ENCODE results near the gene PLXNA4.
A peak's percentile ranks its signal among the peaks of the same experiment; 100 is the strongest.

PLXNA4 gene

DNA sequence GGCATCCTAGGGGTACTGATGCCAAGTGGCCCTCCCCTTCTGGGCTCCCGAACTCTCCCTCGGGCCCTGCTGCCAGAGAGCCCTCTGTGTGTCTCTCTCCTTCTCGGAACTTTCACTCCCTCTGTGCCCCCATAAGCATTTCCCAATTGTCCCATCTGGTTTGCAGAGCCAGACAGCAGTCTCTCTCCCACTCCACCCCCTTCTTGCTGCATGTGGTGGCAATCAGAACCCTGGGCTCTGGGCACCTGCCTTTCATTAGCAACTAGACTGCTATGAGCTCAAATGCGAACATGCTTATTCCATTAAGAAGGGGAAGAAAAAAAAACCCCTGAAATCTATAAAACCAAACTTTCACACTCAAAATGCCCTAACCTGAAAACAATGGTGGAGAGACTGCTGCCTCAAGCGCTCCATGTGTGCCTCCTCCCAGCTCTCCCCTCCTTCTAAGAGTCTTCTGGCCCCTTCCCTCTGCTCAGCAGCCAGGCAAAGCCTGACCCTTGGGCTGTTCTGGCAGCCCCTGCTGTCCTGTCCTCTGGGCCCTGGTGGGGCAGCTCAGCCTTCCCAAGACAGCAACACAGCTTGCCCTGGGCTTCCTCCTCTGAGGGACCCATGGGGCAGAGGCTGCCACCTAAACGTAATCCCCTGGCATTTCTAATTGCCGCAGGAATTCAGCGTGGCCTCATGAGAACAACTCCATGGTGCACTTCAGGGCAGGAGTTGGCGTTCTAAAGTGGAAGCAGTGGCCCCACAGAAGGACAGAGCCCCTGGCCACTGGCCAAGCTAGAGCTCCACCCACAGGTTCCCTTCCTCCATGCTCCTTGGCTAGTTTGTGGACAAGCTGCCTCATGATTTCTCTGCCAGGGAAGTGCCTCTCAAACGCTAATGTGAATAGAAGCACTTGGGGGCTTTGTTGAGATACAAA lies 415.4 kb downstream of the PLXNA4 start:
- peak; percentile 66 for DNase-seq

DNA sequence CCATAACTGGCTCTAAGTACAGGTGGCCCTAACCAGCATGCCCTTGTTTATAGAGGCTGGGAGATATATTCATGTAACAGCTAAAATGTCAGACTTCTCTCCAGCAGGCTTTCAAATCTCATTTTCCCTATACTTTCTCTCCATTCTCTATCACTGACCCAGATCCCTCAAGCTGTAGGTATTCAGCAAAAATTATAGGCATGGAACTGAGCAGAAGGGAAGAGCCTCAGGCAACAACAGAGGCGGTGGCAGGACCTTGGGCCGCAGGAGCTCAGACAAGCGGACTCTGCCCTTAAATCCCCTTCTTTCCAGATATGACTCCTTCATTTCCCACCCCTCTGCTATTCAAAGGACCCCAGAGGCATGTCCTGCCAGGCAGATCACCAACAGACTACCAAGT lies 417.4 kb downstream of the PLXNA4 start:
- DNase-seq: no peak

GRCh38 chr7:132158166-132158565 lies 418.1 kb downstream of the PLXNA4 start:
- DNase-seq: no peak

- no peak for DNase-seq
These were observed 420.6 kb downstream of the PLXNA4 start for GRCh38 chr7:132155715-132156114.

DNA sequence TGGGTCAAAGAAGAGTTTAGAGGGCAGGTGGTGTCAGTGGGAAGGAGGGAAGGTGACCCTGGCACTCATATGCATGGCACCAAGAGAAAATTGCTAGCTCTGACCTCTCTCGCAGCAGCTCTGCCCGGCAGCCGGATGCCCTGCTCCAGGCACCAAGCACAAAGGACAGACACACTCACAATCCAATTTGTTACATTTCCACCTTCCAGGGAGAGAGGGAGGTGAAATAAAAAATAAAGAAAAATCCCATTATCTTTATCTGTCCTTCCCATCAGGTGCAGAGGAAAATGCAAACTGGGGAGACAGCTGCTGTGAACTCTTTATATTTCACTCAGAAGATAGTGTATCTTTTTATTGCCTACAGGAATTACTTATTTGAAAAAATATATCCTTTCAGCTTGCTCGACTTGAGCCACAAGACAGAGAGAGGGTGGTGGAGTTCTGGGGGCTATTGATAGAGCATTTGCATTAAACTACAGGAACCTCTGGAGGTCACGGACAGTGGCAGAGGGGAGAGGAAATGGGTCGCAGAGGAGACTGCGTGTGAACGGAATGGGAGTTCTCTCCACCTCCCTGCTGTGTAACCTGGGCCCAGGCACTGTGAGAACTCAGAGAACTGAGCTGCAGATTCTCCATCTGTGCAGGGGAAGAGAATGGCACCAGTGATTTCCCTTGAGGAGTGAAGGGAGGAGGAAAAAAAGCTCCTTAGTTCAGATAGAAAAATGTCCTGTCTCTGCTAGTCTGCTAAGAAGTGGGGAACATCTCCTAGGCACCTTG lies 421.4 kb downstream of the PLXNA4 start:
- no peak for DNase-seq

DNA sequence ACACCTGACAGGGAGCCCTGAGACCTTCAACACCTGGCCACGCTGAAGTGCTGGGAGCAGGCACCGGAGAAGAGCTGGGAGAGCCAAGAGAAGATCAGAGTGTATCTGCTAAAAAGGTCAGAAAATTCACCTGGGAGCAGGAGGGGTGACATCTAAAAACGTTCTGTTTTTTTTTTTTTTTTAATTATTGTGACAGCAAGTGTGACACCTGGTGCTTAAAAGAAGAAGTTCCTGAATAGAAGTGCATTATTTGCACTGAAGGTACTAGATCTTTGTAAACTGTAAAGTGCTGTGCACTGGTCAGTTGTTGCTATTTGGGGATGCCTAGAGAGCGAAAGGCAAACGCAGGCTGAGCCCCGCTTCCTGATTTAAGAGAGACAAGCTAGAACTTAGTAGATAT lies 422.0 kb downstream of the PLXNA4 start:
- DNase-seq: no peak

DNA sequence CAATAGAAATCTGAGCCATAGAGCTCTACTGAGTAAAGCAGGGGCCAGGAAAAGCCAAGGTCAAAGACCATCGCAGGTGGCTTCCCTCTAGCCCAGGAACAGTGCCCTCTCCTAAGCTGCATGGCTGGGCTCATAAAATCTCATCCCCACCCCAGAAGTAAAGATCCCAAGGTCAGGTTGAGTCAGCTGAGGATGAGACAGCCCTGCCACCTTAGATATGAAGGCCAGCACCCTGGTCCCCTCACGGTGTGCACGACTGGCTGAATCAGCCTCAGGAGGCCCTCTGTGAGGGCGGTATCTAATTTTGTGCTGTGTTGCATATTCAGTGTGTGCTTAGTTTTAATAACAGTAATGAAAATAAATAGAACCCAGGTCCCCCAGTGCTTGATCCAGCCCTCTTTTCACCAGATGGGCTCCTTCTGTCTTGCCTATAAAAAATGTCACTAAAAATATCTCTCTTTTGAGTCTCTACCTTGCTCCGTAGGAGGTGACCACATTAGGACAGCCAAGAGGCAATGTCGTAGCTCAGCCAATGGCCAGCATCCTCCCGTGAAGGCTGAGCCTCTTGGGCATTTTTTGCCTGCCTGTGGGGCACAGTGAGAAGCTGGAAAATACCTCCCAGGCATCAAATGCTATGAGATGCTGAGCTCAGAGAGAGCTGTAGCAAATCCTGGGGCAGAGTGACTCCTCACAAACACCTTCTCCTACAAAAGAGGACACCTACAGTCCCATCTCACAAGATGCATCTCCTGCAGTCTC lies 424.0 kb downstream of the PLXNA4 start:
- no peak for DNase-seq

- DNase-seq: no peak
These were observed 425.6 kb downstream of the PLXNA4 start for GRCh38 chr7:132150711-132151110.

DNA sequence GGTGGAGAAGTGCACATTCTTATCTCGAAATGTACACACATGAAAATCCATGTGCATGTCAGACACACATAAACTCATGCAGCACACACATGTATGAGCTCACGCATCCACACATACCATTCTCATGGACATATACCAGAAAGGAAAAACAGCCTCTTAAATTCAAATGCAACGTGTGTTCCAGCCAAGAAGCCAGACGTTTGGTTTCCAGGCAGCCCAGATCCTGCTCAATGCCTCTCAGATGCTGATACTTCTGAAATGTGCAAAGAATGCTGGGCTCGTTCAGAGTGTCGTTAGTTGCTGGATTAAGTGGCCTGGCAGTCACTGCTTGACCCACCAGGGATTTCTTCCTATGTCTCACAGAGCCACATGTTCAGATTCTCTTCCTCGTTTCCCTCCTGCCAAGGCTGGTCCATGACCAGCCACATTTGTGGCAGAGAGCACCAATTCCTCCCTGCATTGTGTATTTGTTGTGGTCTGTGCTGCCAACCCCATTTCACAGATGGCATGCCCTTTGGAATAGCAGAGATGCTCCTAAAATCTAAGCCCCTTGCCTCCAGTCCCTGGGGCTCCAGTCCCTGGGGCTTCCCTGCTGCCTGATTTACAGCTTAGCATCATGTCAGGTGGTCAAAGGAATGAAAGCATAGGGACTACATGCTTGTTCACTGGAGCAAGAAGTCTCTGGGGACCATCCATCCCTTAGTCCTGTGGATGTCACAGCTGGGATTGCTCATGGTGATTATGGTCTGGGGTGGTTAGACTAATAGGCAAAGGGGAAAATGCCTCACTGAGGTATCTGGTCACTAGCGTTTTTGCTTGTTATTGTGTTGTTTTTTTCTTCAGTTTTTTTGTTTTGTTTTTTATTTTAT lies 426.6 kb downstream of the PLXNA4 start:
- DNase-seq: no peak

DNA sequence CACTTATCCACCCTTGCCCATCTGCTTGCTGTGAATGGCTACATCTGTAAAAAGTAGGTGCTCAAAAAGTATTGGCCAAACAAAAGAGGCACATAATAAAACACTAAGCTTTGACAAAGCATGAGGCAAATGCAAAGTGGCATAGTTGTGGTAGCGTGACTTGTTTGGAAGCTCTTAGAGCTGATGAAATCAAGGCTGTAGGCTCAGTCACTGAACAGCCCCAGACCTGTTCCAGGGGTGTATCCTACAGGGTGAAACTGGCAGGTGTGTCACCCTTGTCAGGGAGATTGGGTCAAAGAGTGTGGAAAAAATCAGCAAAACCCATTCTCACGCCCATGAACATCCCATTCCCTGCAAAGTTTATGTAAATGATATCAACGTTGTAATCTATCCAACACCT lies 427.4 kb downstream of the PLXNA4 start:
- no peak for DNase-seq

- peak; percentile 81 for DNase-seq
These were observed 430.8 kb downstream of the PLXNA4 start for GRCh38 chr7:132145466-132145865.

DNA sequence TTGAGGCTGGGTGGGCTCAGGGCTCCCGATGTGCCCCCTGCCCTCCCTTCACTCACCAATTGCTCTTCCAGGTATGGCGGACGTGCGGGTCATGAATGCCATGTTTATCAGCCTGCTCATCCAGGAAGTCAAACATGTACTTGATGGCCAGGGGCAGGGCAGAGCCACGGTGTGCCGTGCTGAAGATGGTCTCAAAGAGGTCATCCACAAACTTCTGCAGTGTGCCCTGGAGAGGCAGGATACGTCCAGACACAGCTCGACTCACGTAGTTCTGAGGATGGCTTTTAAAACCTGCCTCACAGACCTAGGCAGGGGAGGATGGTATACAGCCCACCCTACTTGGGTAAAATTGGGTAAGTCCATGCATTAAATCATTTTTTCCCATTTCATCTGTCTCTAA lies 431.2 kb downstream of the PLXNA4 start:
- DNase-seq: no peak

GRCh38 chr7:132142006-132142405 lies 434.3 kb downstream of the PLXNA4 start:
- DNase-seq: no peak

- no peak for DNase-seq
These were observed 435.2 kb downstream of the PLXNA4 start for GRCh38 chr7:132141109-132141508.

DNA sequence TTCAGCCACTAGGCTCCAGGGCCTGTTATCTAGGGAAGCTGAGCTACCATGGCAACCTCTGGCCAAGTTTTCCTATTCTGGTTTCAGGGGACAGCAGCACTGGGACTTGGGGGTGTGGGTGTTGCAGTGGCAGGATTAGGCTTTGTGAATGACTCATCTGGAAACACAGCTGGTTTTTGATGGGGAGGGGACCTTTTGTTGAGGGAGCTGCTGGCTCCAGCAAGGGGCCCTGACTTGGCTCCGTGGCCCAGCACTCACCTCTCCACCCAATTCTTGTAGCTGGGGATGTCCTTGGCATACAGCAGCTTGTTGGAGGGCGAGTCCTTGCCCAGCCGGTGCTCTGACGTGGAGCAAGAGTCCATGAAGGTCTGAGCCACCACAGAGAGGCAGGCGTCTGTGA lies 435.9 kb downstream of the PLXNA4 start:
- no peak for DNase-seq

- DNase-seq: no peak
These were observed 437.5 kb downstream of the PLXNA4 start for GRCh38 chr7:132138817-132139216.

DNA sequence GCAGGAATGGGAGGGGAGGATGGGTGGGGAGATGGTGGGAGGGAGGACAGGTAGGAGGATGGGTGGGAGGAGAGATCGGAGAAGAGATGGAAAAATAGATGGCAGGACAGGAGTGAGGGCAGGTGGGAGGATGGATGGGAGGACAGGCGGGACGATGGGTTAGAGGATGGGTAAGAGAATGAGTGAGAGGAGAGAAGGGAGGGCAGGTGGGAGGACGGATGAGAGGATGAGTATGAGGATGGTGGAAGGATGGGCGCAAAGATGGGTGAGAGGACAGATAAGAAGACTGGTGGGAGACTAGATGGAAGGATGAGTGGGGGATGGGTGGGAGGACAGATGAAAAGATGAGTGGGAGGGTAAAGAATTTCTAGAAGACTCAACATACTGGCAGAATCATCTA lies 438.6 kb downstream of the PLXNA4 start:
- no peak for DNase-seq

DNA sequence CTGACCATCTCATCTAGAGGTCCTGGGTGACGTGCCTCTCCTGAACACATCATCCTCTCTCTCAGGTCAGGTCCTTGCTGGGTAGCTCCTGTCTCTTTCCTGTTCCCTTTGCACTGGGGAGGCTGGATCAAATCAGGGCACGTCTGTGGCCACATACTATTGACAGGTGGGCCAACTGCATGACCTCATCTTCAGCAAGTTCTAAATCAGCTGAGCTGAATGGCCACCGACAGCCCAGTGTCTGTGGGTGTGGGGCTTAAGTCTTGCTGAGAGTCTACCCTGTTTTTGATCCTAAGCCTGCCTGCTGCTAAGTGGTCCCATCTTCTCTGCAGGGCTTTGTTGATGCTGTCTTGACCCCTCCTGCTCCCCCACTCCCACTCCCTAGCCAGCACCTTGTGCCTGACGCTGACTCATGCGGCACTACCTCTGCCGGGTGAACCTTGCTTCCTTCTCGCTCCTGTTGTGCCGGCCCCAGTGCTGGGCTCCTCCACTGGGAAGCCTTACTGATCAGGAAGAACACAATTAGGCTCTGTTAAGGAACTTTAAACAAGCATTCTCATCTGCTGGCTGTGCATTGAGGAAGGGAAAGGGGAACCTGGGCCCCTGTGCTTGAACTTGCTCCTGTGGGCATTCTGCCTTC lies 440.4 kb downstream of the PLXNA4 start:
- no peak for DNase-seq

DNA sequence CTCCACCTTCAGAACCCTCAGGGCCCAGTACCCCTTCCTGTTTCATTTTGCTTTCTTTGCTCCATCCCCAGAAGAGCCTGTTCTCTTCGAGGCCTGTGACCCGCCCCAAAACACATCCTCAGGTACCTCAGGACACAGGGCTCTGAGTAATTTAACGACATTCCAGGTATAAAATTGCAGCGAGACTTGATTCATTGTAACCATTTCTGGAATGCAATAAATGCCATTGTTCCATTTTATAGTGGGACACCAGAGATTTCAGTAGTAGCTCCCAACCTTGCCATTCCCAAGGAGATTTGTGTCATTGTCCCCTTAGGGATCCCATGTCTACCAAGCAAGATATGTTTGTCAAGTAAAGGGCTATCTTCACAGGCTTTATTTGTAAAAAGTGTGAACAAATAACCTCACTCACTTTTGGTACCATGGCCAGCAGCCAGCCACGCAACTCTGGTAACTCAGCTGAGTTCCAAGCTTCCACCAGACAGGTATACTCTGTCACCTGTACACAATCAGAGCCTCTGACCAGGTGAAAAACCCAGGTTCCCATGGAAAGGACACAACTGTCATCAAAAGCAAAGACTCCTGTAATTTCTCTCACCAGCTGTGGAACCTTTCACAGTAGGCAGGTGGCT lies 441.3 kb downstream of the PLXNA4 start:
- no peak for DNase-seq

DNA sequence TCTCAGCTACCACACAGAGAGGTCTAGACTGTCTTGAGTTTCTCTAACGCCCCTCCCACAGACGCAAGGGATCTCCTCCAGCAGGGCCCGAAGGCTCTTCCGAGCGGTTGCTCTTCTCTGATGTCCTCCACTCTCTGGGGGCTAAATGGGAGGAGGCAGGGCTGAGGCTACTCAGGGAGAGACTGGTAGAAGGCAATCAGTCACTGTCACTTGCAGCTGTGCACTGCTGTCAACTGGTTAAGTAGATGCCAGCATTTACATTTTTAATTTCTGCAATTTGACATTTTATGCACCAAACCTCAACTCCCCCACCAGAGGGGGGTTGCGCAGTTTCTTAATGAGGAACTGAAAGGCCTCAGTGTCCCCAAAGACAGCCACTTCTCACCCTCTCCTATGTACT lies 442.8 kb downstream of the PLXNA4 start:
- DNase-seq: no peak

DNA sequence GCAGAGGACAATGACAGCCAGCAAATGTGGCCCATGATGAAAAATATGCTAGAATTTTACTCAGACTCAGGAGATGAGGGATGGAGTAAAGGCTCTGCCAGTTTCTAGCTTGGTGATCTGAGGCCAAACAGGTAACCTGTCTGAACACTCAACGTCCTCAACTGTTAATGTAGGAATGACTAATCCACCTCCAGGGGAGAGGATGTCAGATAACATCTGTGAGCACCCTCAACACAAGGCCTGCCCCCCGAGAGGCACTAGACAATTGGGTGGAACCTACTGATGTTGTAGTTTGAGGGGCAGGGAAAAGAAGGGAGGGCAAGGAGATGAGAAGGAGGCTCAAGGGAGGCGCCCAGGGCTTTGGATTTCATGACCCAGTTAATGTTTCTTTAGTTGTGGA lies 445.1 kb downstream of the PLXNA4 start:
- DNase-seq: no peak
